WTC11 (cell line): ENCODE data around the gene AIG1. TPM values are rescaled to one million over a fixed set of nuclear protein-coding genes. Genes with fewer than 3 reads are reported as not detected.

ENCODE experiments used
- ATAC-seq: fragments of 200-7000 bp; cut with Tn5 transposase; 2 replicates; pipeline ENCODE4 v1.10.0; 2021; ENCODE audit warnings: mild to moderate bottlenecking, moderate library complexity
- CTCF ChIA-PET: fragments of 300-600 bp; sonication (Branson Sonifier 250); formaldehyde crosslinking; loops from one replicate; lab custom pipeline; 2021; ENCODE audit warnings: antibody characterized with exemption; lab: Charles Lee
- POLR2A ChIA-PET: fragments of 350-600 bp; sonication (Branson Sonifier 250); formaldehyde crosslinking; loops from one replicate; lab custom pipeline; 2021; ENCODE audit warnings: antibody characterized with exemption; lab: Charles Lee
- DNase-seq: peaks from one replicate; pipeline ENCODE4 v3.0.0; 2021; ENCODE audit warnings: low spot score
- H3K27ac Mint-ChIP-seq: 2 replicates; pipeline ENCODE4 v1.8.0; 2021; ENCODE audit warnings: mixed read lengths
- H3K27me3 Mint-ChIP-seq: 2 replicates; pipeline ENCODE4 v1.8.0; 2021; ENCODE audit warnings: low read depth, mild to moderate bottlenecking, moderate library complexity, mixed read lengths
- H3K36me3 Mint-ChIP-seq: 2 replicates; pipeline ENCODE4 v1.8.0; 2021; ENCODE audit warnings: mixed read lengths
- H3K4me1 Mint-ChIP-seq: 2 replicates; pipeline ENCODE4 v1.8.0; 2022; ENCODE audit warnings: mixed read lengths
- H3K4me3 Mint-ChIP-seq: 2 replicates; pipeline ENCODE4 v1.8.0; 2021; ENCODE audit warnings: mild to moderate bottlenecking, moderate library complexity, mixed read lengths
- H3K9me3 Mint-ChIP-seq: 2 replicates; pipeline ENCODE4 v1.8.0; 2021; ENCODE audit warnings: mixed read lengths
- ATF1 ChIP-seq: sonication (generic); formaldehyde crosslinking; IDR thresholded peaks from 2 replicates; pipeline ENCODE4 v1.8.1; 2023; ENCODE audit warnings: mild to moderate bottlenecking, moderate library complexity, missing genetic modification reagents
- CREM ChIP-seq: sonication (generic); formaldehyde crosslinking; IDR thresholded peaks from 2 replicates; pipeline ENCODE4 v1.8.1; 2022; ENCODE audit warnings: mild to moderate bottlenecking, missing genetic modification reagents, moderate library complexity
- CTCF ChIP-seq: fragments of 200-600 bp; IDR thresholded peaks from 2 replicates; pipeline ENCODE4 v1.8.0; 2022; ENCODE audit warnings: antibody characterized with exemption
- ELF4 ChIP-seq: sonication (generic); formaldehyde crosslinking; IDR thresholded peaks from 2 replicates; pipeline ENCODE4 v1.8.1; 2022; ENCODE audit warnings: low read depth, mild to moderate bottlenecking, moderate library complexity, missing genetic modification reagents
- ERG ChIP-seq: fragments of 250-450 bp; sonication (Bioruptor Pico); IDR thresholded peaks from 2 replicates; pipeline ENCODE4 v1.8.0; 2021; ENCODE audit warnings: mild to moderate bottlenecking
- GABPB1 ChIP-seq: sonication (generic); formaldehyde crosslinking; IDR thresholded peaks from 2 replicates; pipeline ENCODE4 v1.8.1; 2023; ENCODE audit warnings: mild to moderate bottlenecking, missing genetic modification reagents
- GRHL2 ChIP-seq: fragments of 250-450 bp; sonication (Bioruptor Pico); IDR thresholded peaks from 2 replicates; pipeline ENCODE4 v1.8.0; 2022; ENCODE audit warnings: mild to moderate bottlenecking, moderate library complexity; ENCODE audit not compliant: insufficient replicate concordance, severe bottlenecking
- GTF2I ChIP-seq: fragments of 250-450 bp; sonication (Bioruptor Pico); conservative IDR thresholded peaks from 2 replicates; pipeline ENCODE4 v1.4.0; 2021; ENCODE audit warnings: mild to moderate bottlenecking
- JAZF1 ChIP-seq: fragments of 250-450 bp; sonication (Bioruptor Pico); IDR thresholded peaks from 2 replicates; pipeline ENCODE4 v1.9.0; 2021; ENCODE audit warnings: moderate library complexity, mild to moderate bottlenecking, inconsistent platforms
- JUN ChIP-seq: sonication (generic); formaldehyde crosslinking; IDR thresholded peaks from 2 replicates; pipeline ENCODE4 v1.8.0; 2023; ENCODE audit warnings: mild to moderate bottlenecking, missing genetic modification reagents
- KAT7 ChIP-seq: sonication (generic); formaldehyde crosslinking; IDR thresholded peaks from 2 replicates; pipeline ENCODE4 v1.8.1; 2023; ENCODE audit warnings: missing genetic modification reagents, mild to moderate bottlenecking, borderline replicate concordance
- MYBL2 ChIP-seq: sonication (generic); formaldehyde crosslinking; IDR thresholded peaks from 2 replicates; pipeline ENCODE4 v1.8.1; 2023; ENCODE audit warnings: mild to moderate bottlenecking, moderate library complexity, missing genetic modification reagents
- NFATC4 ChIP-seq: fragments of 250-450 bp; sonication (Bioruptor Pico); IDR thresholded peaks from 2 replicates; pipeline ENCODE4 v1.9.0; 2021; ENCODE audit warnings: mild to moderate bottlenecking
- NR2C2 ChIP-seq: sonication (generic); formaldehyde crosslinking; IDR thresholded peaks from 2 replicates; pipeline ENCODE4 v1.8.0; 2022; ENCODE audit warnings: mild to moderate bottlenecking, missing genetic modification reagents
- OVOL2 ChIP-seq: fragments of 250-450 bp; sonication (Bioruptor Pico); IDR thresholded peaks from 2 replicates; pipeline ENCODE4 v1.9.0; 2021; ENCODE audit warnings: mild to moderate bottlenecking, borderline replicate concordance
- SMAD3 ChIP-seq: sonication (generic); formaldehyde crosslinking; IDR thresholded peaks from 2 replicates; pipeline ENCODE4 v1.8.0; 2022; ENCODE audit warnings: missing genetic modification reagents, mild to moderate bottlenecking, borderline replicate concordance
- SOX15 ChIP-seq: fragments of 250-450 bp; sonication (Bioruptor Pico); IDR thresholded peaks from 2 replicates; pipeline ENCODE4 v1.9.0; 2021; ENCODE audit warnings: mild to moderate bottlenecking
- TCF7 ChIP-seq: sonication (generic); formaldehyde crosslinking; IDR thresholded peaks from 2 replicates; pipeline ENCODE4 v1.8.0; 2022; ENCODE audit warnings: mild to moderate bottlenecking, low read depth, missing genetic modification reagents, moderate library complexity
- TEAD1 ChIP-seq: sonication (generic); formaldehyde crosslinking; IDR thresholded peaks from 2 replicates; pipeline ENCODE4 v1.8.0; 2022; ENCODE audit warnings: mild to moderate bottlenecking, missing genetic modification reagents
- TEAD4 ChIP-seq: sonication (generic); formaldehyde crosslinking; IDR thresholded peaks from 2 replicates; pipeline ENCODE4 v1.8.0; 2022; ENCODE audit warnings: mild to moderate bottlenecking, missing genetic modification reagents
- ZBTB43 ChIP-seq: sonication (generic); formaldehyde crosslinking; IDR thresholded peaks from 2 replicates; pipeline ENCODE4 v1.8.1; 2023; ENCODE audit warnings: mild to moderate bottlenecking, missing genetic modification reagents
- ZNF219 ChIP-seq: sonication (generic); formaldehyde crosslinking; IDR thresholded peaks from 2 replicates; pipeline ENCODE4 v1.8.0; 2023; ENCODE audit warnings: missing genetic modification reagents, mild to moderate bottlenecking, borderline replicate concordance
- ZNF232 ChIP-seq: sonication (generic); formaldehyde crosslinking; IDR thresholded peaks from 2 replicates; pipeline ENCODE4 v1.8.0; 2022; ENCODE audit warnings: mild to moderate bottlenecking, missing genetic modification reagents
- ZNF263 ChIP-seq: sonication (generic); formaldehyde crosslinking; IDR thresholded peaks from 2 replicates; pipeline ENCODE4 v1.8.1; 2022; ENCODE audit warnings: low read depth, mild to moderate bottlenecking, moderate library complexity, missing genetic modification reagents
- ZNF317 ChIP-seq: sonication (generic); formaldehyde crosslinking; IDR thresholded peaks from 2 replicates; pipeline ENCODE4 v1.8.1; 2023; ENCODE audit warnings: low read depth, mild to moderate bottlenecking, moderate library complexity, missing genetic modification reagents, borderline replicate concordance
- ZNF512 ChIP-seq: sonication (generic); formaldehyde crosslinking; IDR thresholded peaks from 2 replicates; pipeline ENCODE4 v1.8.1; 2022; ENCODE audit warnings: missing genetic modification reagents, borderline replicate concordance
- ZNF671 ChIP-seq: fragments of 250-450 bp; sonication (Bioruptor Pico); IDR thresholded peaks from 2 replicates; pipeline ENCODE4 v1.8.0; 2021; ENCODE audit warnings: mild to moderate bottlenecking
- ZSCAN18 ChIP-seq: fragments of 250-450 bp; sonication (Bioruptor Pico); IDR thresholded peaks from 2 replicates; pipeline ENCODE4 v2.1.2; 2022; ENCODE audit warnings: mild to moderate bottlenecking, moderate library complexity
- total RNA-seq: library from RNA; stranded (reverse); gene quantifications from 3 replicates; pipeline ENCODE4 v1.2.3, GENCODE V29; 2021
- TF ChIP-seq, protein P1 (sequence below): sonication (generic); formaldehyde crosslinking; IDR thresholded peaks from 2 replicates; pipeline ENCODE4 v1.8.0; 2022; ENCODE audit warnings: mild to moderate bottlenecking, missing genetic modification reagents

AIG1 gene
- total RNA-seq, 1 experiment from 2014 or later: 38.8 TPM

DNA sequence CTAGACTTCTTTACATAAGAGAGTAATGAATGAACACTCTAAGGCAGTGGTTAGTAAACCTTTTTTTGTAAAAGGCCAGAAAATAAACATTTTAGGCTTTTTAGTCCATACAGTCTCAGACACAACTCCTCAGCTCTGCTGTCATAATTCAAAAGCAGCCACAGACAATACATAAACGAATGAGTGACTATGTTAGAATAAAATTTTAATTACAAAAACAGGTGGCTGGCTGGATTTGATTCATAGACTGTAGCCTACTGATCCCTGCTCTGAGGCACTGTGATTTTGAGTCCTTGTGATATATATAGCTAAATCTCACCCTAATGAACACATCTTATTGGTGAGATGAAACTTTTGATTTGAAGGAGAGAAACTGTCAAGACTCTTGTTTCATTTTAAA, 155.1 kb downstream of the AIG1 start:
- H3K4me1 Mint-ChIP-seq: peaks cover 12% of the 10 kb centered on the region
- no peak overlapping the region for H3K27ac Mint-ChIP-seq
- TF ChIP-seq GRHL2 (no peak), ATF1 (CRISPR knock-in tag) (no peak), SMAD3 (no peak), ZNF671 (CRISPR knock-in tag) (no peak), KAT7 (CRISPR knock-in tag) (no peak), NFATC4 (no peak), GABPB1 (CRISPR knock-in tag) (no peak), TEAD1 (CRISPR knock-in tag) (no peak), ZBTB43 (CRISPR knock-in tag) (no peak), ZNF263 (CRISPR knock-in tag) (no peak), ZSCAN18 (CRISPR knock-in tag) (no peak), CTCF (no peak), ZNF232 (no peak), ELF4 (CRISPR knock-in tag) (no peak), JAZF1 (CRISPR knock-in tag) (no peak), ZNF317 (CRISPR knock-in tag) (no peak), OVOL2 (CRISPR knock-in tag) (no peak), CREM (CRISPR knock-in tag) (no peak), TCF7 (CRISPR knock-in tag) (no peak), GTF2I (CRISPR knock-in tag) (no peak)
- TF ChIP-seq, all 79 proteins: peak for 0
- Mint-ChIP-seq H3K36me3 (no peaks in the 10 kb centered on the region), H3K27me3 (no peaks in the 10 kb centered on the region), H3K4me3 (no peak overlapping the region), H3K9me3 (no peaks in the 10 kb centered on the region)
- ChIA-PET POLR2A (no interaction called here), CTCF (interaction anchor here (3.1 kb wide), 1 partner anchor 18 kb away, joined by 12 read pairs; no protein-coding TSS in a partner anchor)
- ATAC-seq: no peak
- DNase-seq: no peak

DNA sequence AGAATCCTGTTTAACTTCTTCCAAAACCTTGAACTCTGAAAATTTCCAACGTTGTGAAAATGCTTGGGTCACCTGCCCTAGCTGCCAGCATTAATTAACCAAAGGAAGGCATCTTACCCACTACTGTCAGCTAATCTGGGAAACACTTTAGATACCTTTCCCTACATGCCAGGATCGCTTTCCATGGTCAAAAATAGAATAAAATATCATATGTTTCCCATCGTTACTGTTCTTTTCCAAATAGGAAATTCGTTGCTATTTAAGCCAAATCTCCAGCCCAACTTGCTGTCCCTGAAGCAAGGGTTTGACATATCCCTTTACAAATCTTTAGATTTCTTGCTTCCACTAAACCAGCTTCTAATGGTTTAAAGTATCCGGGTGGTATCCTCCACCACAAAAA, 157.5 kb downstream of the AIG1 start:
- Mint-ChIP-seq H3K27ac (no peak overlapping the region), H3K4me3 (no peak overlapping the region), H3K36me3 (no peaks in the 10 kb centered on the region), H3K9me3 (no peaks in the 10 kb centered on the region), H3K27me3 (no peaks in the 10 kb centered on the region), H3K4me1 (peaks cover 27% of the 10 kb centered on the region)
- ChIA-PET POLR2A (no interaction called here), CTCF (interaction anchor here (3.1 kb wide), 1 partner anchor 15 kb away, joined by 12 read pairs; no protein-coding TSS in a partner anchor)
- no peak for DNase-seq
- TF ChIP-seq NR2C2 (CRISPR knock-in tag) (no peak), ATF1 (CRISPR knock-in tag) (no peak), MYBL2 (CRISPR knock-in tag) (no peak), ERG (no peak), ZNF219 (no peak), JUN (no peak), ZNF232 (no peak), TEAD4 (CRISPR knock-in tag) (no peak), SOX15 (CRISPR knock-in tag) (no peak), ZNF512 (no peak)
- TF ChIP-seq, protein P1, sequence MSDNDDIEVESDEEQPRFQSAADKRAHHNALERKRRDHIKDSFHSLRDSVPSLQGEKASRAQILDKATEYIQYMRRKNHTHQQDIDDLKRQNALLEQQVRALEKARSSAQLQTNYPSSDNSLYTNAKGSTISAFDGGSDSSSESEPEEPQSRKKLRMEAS (CRISPR knock-in tag): no peak
- no peak for ATAC-seq
